Pulmonary artery endothelial cell (primary cell): Measurements from ENCODE around the gene WNK2. TPM values are rescaled to one million over a fixed set of nuclear protein-coding genes. Genes with fewer than 3 reads are reported as not detected.
"Not testable (repeated sequence)": the region's sequence is repeated elsewhere in the genome, so short reads cannot be mapped to it uniquely, and the experiment has no call there.

Source experiments
- DNase-seq: peaks from one replicate; pipeline ENCODE4 v3.0.0-alpha.2; 2011; ENCODE audit warnings: low read depth, low spot score
- total RNA-seq: library from RNA; depleted of rRNA; stranded (reverse); fragments of >200 nt; gene quantifications from 2 replicates; pipeline ENCODE4 v1.2.3, GENCODE V29; 2014

The WNK2 gene
- total RNA-seq, 1 donor from 2014 or later, result not detected

GRCh38 chr9:93306081-93306480 is 122.1 kb downstream of the WNK2 start:
- DNase-seq, result no peak

GRCh38 chr9:93306579-93307091 is 122.7 kb downstream of the WNK2 start:
- no peak for DNase-seq

- no peak for DNase-seq
Observed at GRCh38 chr9:93307468-93308157, 123.7 kb downstream of the WNK2 start.

GRCh38 chr9:93308158-93308602 is 124.2 kb downstream of the WNK2 start:
- DNase-seq, result no peak

GRCh38 chr9:93308676-93309075 is 124.7 kb downstream of the WNK2 start:
- no peak for DNase-seq

GRCh38 chr9:93309889-93310425 is 126.0 kb downstream of the WNK2 start:
- no peak for DNase-seq

GRCh38 chr9:93315118-93315517 is 131.2 kb downstream of the WNK2 start:
- no peak for DNase-seq

- DNase-seq, result no peak
Observed at GRCh38 chr9:93315960-93316359, 132.0 kb downstream of the WNK2 start.

- no peak for DNase-seq
Observed at GRCh38 chr9:93316726-93317494, 133.0 kb downstream of the WNK2 start.

GRCh38 chr9:93317495-93318094 is 133.7 kb downstream of the WNK2 start:
- DNase-seq, result no peak

- no peak for DNase-seq
Observed at GRCh38 chr9:93318480-93318879, 134.5 kb downstream of the WNK2 start.

GRCh38 chr9:93319301-93319991 is 135.5 kb downstream of the WNK2 start:
- DNase-seq, result no peak

GRCh38 chr9:93319992-93320500 is 136.1 kb downstream of the WNK2 start:
- no peak for DNase-seq

- DNase-seq, result no peak
Observed at GRCh38 chr9:93320591-93321219, 136.8 kb downstream of the WNK2 start.

- DNase-seq, result no peak
Observed at GRCh38 chr9:93321220-93321610, 137.3 kb downstream of the WNK2 start.

GRCh38 chr9:93323446-93323954 is 139.6 kb downstream of the WNK2 start:
- not testable (repeated sequence) for DNase-seq

GRCh38 chr9:93324191-93324834 is 140.4 kb downstream of the WNK2 start:
- DNase-seq, result no peak

- DNase-seq, result no peak
Observed at GRCh38 chr9:93325307-93326035, 141.5 kb downstream of the WNK2 start.

GRCh38 chr9:93326056-93326455 is 142.1 kb downstream of the WNK2 start:
- DNase-seq, result no peak
